Measurements from ENCODE around the gene ECE1.
A peak's percentile ranks its signal among the peaks of the same experiment; 100 is the strongest.

ECE1 gene

GRCh38 chr1:21289700-21290545, at the start of gene ECE1:
Gene ECE1, minus strand, starts transcription at chr1:21290463. Its CDS starts 49 bp downstream, at chr1:21290414.
- no peak for TF ChIP-seq CTCF (IDR thresholded peaks at IDR 0.05; ENCODE audit: low read depth, low read length, missing control alignments)
- in situ Hi-C loops (cut with HindIII; ENCODE audit: low pct_ligation_motif_present, low sequenced_read_pairs): no loop called here
- DNase-seq: no peak
- peaks cover 2% of the 10 kb centered on the region for H3K36me3 ChIP-seq (replicated peaks)
- H3K4me3 ChIP-seq (ENCODE audit: low read depth, low read length): peak within 1 kb of the TSS; percentile 71
- H3K27me3 ChIP-seq (replicated peaks): no peaks in the 10 kb centered on the region
- peak within 1 kb of the TSS; percentile 35 for H3K27ac ChIP-seq

GRCh38 chr1:21339356-21340229, 49.3 kb upstream of the ECE1 start:
- in situ Hi-C loops (cut with HindIII; ENCODE audit: low pct_ligation_motif_present, low sequenced_read_pairs): loop anchor here (5.0 kb wide), 1 partner anchor 77 kb away; no protein-coding TSS in a partner anchor
- no peak for TF ChIP-seq CTCF (IDR thresholded peaks at IDR 0.05; ENCODE audit: low read depth, low read length, missing control alignments)
- Histone ChIP-seq H3K4me3 (ENCODE audit: low read depth, low read length) (no peak overlapping the region), H3K36me3 (replicated peaks) (no peaks in the 10 kb centered on the region), H3K27ac (no peak overlapping the region), H3K27me3 (replicated peaks) (no peaks in the 10 kb centered on the region)
- DNase-seq: no peak

- in situ Hi-C loops (cut with HindIII; ENCODE audit: low pct_ligation_motif_present, low sequenced_read_pairs): loop anchor here (5.0 kb wide), 1 partner anchor 76 kb away; no protein-coding TSS in a partner anchor
- H3K27ac ChIP-seq: peak overlapping the region; percentile 31
Measured at GRCh38 chr1:21338573-21339355, 48.5 kb upstream of the ECE1 start.

GRCh38 chr1:21337928-21338572, 47.8 kb upstream of the ECE1 start:
- in situ Hi-C loops (cut with HindIII; ENCODE audit: low pct_ligation_motif_present, low sequenced_read_pairs): loop anchor here (5.0 kb wide), 1 partner anchor 76 kb away; no protein-coding TSS in a partner anchor
- Histone ChIP-seq H3K27me3 (replicated peaks) (no peaks in the 10 kb centered on the region), H3K4me3 (ENCODE audit: low read depth, low read length) (no peak overlapping the region), H3K36me3 (replicated peaks) (no peaks in the 10 kb centered on the region), H3K27ac (peak overlapping the region; percentile 31)
- DNase-seq: no peak
- no peak for TF ChIP-seq CTCF (IDR thresholded peaks at IDR 0.05; ENCODE audit: low read depth, low read length, missing control alignments)

More at GRCh38 chr1:21338573-21339355, 48.5 kb upstream of the ECE1 start:
- no peak for TF ChIP-seq CTCF (IDR thresholded peaks at IDR 0.05; ENCODE audit: low read depth, low read length, missing control alignments)
- Histone ChIP-seq H3K36me3 (replicated peaks) (no peaks in the 10 kb centered on the region), H3K27me3 (replicated peaks) (no peaks in the 10 kb centered on the region), H3K4me3 (ENCODE audit: low read depth, low read length) (no peak overlapping the region)
- no peak for DNase-seq

GRCh38 chr1:21337454-21337927, 47.2 kb upstream of the ECE1 start:
- Histone ChIP-seq H3K4me3 (ENCODE audit: low read depth, low read length) (no peak overlapping the region), H3K27me3 (replicated peaks) (no peaks in the 10 kb centered on the region), H3K27ac (peak overlapping the region; percentile 31), H3K36me3 (replicated peaks) (no peaks in the 10 kb centered on the region)
- DNase-seq: no peak
- TF ChIP-seq CTCF (IDR thresholded peaks at IDR 0.05; ENCODE audit: low read depth, low read length, missing control alignments): no peak
- in situ Hi-C loops (cut with HindIII; ENCODE audit: low pct_ligation_motif_present, low sequenced_read_pairs): loop anchor here (5.0 kb wide), 1 partner anchor 75 kb away; no protein-coding TSS in a partner anchor

Measured in brain microvascular endothelial cell (primary cell).